ENCODE measurements around the gene SCO1. TPM values are rescaled to one million over a fixed set of nuclear protein-coding genes. Genes with fewer than 3 reads are reported as not detected.

Gene SCO1
- total and polyA plus RNA-seq, 4 donors, result 18.0 to 33.2 (median 22.8) TPM

GRCh38 chr17:10713318-10713717 lies 16.0 kb upstream of the SCO1 start:
- Histone ChIP-seq H3K27ac (ENCODE audit: low read depth in 1 of 2, low read length in 2 of 2) (no peak overlapping the region), H3K9me3 (ENCODE audit: control insufficient read depth in 4 of 4, low read length in 3 of 4) (no peaks in the 10 kb centered on the region), H3K27me3 (ENCODE audit: control insufficient read depth in 4 of 4, insufficient read depth in 4 of 4, low read length in 3 of 4) (no peaks in the 10 kb centered on the region), H3K4me1 (ENCODE audit: control insufficient read depth in 4 of 4, insufficient read depth in 4 of 4, low read length in 3 of 4) (peaks cover 0 to 8% (median 5%) of the 10 kb centered on the region in 4 donors), H3K9ac (ENCODE audit: low read depth in 1 of 2, low read length in 2 of 2) (no peak overlapping the region), H3K36me3 (ENCODE audit: control insufficient read depth in 4 of 4, insufficient read depth in 3 of 4, low read depth in 1 of 4, low read length in 3 of 4) (peaks cover 6 to 40% (median 33%) of the 10 kb centered on the region in 4 donors), H3K4me3 (ENCODE audit: low read depth in 1 of 3, low read length in 3 of 3) (no peak overlapping the region)
- TF ChIP-seq EGR1 (IDR thresholded peaks at IDR 0.05; ENCODE audit: low read depth in 2 of 2) (no peak), JUND (IDR thresholded peaks at IDR 0.05) (no peak), ATF3 (IDR thresholded peaks at IDR 0.05) (no peak), YY1 (IDR thresholded peaks at IDR 0.05) (no peak), ZBTB33 (IDR thresholded peaks at IDR 0.05) (no peak), RXRA (IDR thresholded peaks at IDR 0.05) (no peak), FOXA1 (IDR thresholded peaks at IDR 0.05) (no peak), TAF1 (conservative IDR thresholded peaks at IDR 0.05) (no peak), RAD21 (IDR thresholded peaks at IDR 0.05) (no peak), HNF4G (IDR thresholded peaks at IDR 0.05) (no peak), FOXA2 (IDR thresholded peaks at IDR 0.05) (no peak), SP1 (IDR thresholded peaks at IDR 0.05) (no peak), REST (IDR thresholded peaks at IDR 0.05) (no peak), MAX (IDR thresholded peaks at IDR 0.05) (no peak), GABPA (IDR thresholded peaks at IDR 0.05 in 1 of 2, conservative IDR thresholded peaks at IDR 0.05 in 1 of 2) (no peak), NR2F2 (IDR thresholded peaks at IDR 0.05) (no peak), HNF4A (conservative IDR thresholded peaks at IDR 0.05) (no peak)
- TF ChIP-seq, protein P1, sequence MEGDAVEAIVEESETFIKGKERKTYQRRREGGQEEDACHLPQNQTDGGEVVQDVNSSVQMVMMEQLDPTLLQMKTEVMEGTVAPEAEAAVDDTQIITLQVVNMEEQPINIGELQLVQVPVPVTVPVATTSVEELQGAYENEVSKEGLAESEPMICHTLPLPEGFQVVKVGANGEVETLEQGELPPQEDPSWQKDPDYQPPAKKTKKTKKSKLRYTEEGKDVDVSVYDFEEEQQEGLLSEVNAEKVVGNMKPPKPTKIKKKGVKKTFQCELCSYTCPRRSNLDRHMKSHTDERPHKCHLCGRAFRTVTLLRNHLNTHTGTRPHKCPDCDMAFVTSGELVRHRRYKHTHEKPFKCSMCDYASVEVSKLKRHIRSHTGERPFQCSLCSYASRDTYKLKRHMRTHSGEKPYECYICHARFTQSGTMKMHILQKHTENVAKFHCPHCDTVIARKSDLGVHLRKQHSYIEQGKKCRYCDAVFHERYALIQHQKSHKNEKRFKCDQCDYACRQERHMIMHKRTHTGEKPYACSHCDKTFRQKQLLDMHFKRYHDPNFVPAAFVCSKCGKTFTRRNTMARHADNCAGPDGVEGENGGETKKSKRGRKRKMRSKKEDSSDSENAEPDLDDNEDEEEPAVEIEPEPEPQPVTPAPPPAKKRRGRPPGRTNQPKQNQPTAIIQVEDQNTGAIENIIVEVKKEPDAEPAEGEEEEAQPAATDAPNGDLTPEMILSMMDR (IDR thresholded peaks at IDR 0.05; ENCODE audit: low read depth, low read length, missing input control), result no peak
- DNase-seq (ENCODE audit: low spot score), result no peak
- WGBS, result 97% methylated on average over 2 of the region's 2 CpGs
